Lower leg skin (tissue), 3 donors: ENCODE results near the gene TP53INP2.

Experiments used
- CTCF ChIP-seq, 3 donors: fragments of 450-650 bp; IDR thresholded peaks; one replicate each; pipeline ENCODE4 v1.5.1; 2016; ENCODE audit warnings: antibody characterized with exemption in 3 of 3, mild to moderate bottlenecking in 3 of 3, moderate library complexity in 2 of 3
- POLR2A ChIP-seq, 2 donors: fragments of 450-650 bp; IDR thresholded peaks; one replicate each; pipeline ENCODE4 v1.6.1; 2016 to 2017; ENCODE audit warnings: antibody characterized with exemption in 2 of 2, mild to moderate bottlenecking in 1 of 2, moderate library complexity in 1 of 2

GRCh38 chr20:34705397-34706301, 1.5 kb downstream of the TP53INP2 start:
- TF ChIP-seq CTCF (IDR thresholded peaks at IDR 0.05) (no peak), POLR2A (IDR thresholded peaks at IDR 0.05) (no peak)
